Endodermal cell (in vitro differentiated cells): ENCODE measurements around the gene HDGFL1. TPM values are rescaled to one million over a fixed set of nuclear protein-coding genes. Genes with fewer than 3 reads are reported as not detected.

ENCODE experiments used
- DNase-seq: peaks from one replicate; pipeline ENCODE4 v3.0.0-alpha.2; 2017
- H3K27ac ChIP-seq: 2 replicates; pipeline ENCODE4 v1.5.1; 2013; ENCODE audit warnings: mild to moderate bottlenecking, low read depth, low read length, moderate library complexity
- H3K27me3 ChIP-seq: 2 replicates; pipeline ENCODE4 v1.6.1; 2013; ENCODE audit warnings: mild to moderate bottlenecking, low read length, moderate library complexity; ENCODE audit not compliant: insufficient read depth, control insufficient read depth, poor library complexity, severe bottlenecking
- H3K36me3 ChIP-seq: 2 replicates; pipeline ENCODE4 v1.7.0; 2013; ENCODE audit warnings: mild to moderate bottlenecking, low read length, moderate library complexity; ENCODE audit not compliant: control insufficient read depth, insufficient read depth
- H3K4me1 ChIP-seq: one replicate; pipeline ENCODE4 v1.7.0; 2013; ENCODE audit warnings: low read length; ENCODE audit not compliant: control insufficient read depth, insufficient read depth
- H3K4me3 ChIP-seq: 2 replicates; pipeline ENCODE4 v1.5.1; 2013; ENCODE audit warnings: mild to moderate bottlenecking, low read length, moderate library complexity
- H3K9ac ChIP-seq: 2 replicates; pipeline ENCODE4 v1.6.1; 2013; ENCODE audit warnings: mild to moderate bottlenecking, low read length, moderate library complexity; ENCODE audit not compliant: poor library complexity, severe bottlenecking; ENCODE audit errors: extremely low read depth
- H3K9me3 ChIP-seq: 2 replicates; pipeline ENCODE4 v1.6.1; 2013; ENCODE audit warnings: mild to moderate bottlenecking, low read length, moderate library complexity; ENCODE audit not compliant: control insufficient read depth
- H3K27ac Mint-ChIP-seq: 2 replicates; pipeline ENCODE4 v1.8.0; 2020; ENCODE audit warnings: mixed read lengths
- H3K27me3 Mint-ChIP-seq: 2 replicates; pipeline ENCODE4 v1.8.0; 2021; ENCODE audit warnings: mild to moderate bottlenecking, mixed read lengths; ENCODE audit not compliant: insufficient read depth
- H3K36me3 Mint-ChIP-seq: 2 replicates; pipeline ENCODE4 v1.8.0; 2020; ENCODE audit warnings: low read depth, mixed read lengths
- H3K4me1 Mint-ChIP-seq: 2 replicates; pipeline ENCODE4 v1.8.0; 2020; ENCODE audit warnings: mixed read lengths
- H3K4me3 Mint-ChIP-seq: 2 replicates; pipeline ENCODE4 v1.8.0; 2020; ENCODE audit warnings: mild to moderate bottlenecking, moderate library complexity, mixed read lengths
- H3K9me3 Mint-ChIP-seq: 2 replicates; pipeline ENCODE4 v1.8.0; 2020; ENCODE audit warnings: mild to moderate bottlenecking, mixed read lengths
- WGBS, 2 experiments: methylation state at CpG; one replicate each; pipeline versions ENCODE4 v1.1.5 to v1.1.7; 2013; ENCODE audit warnings: missing lambda C conversion rate in 2 of 2, mixed read lengths in 1 of 2; ENCODE audit not compliant: insufficient coverage in 1 of 2, insufficient read length in 1 of 2; 5-methylcytosine and 5-hydroxymethylcytosine counted together
- total RNA-seq, 2 donors: library from RNA; stranded (reverse); fragmentation: NEBNext Ultra II Directional in 1 of 2; extraction: Animal tissue kit (Norgen Biotek cat#: 25700) in 1 of 2; gene quantifications; 2 replicates in 1 of 2; 3 replicates in 1 of 2; pipeline ENCODE4 v1.2.1, GENCODE V29; 2021
- TF ChIP-seq, protein P1 (sequence below): fragments of 200-600 bp; sonication (generic); conservative IDR thresholded peaks from 2 replicates; pipeline ENCODE4 v1.5.0; 2021; ENCODE audit warnings: antibody characterized with exemption, mild to moderate bottlenecking

Gene HDGFL1
- total RNA-seq, 2 donors from 2014 or later: not detected

DNA sequence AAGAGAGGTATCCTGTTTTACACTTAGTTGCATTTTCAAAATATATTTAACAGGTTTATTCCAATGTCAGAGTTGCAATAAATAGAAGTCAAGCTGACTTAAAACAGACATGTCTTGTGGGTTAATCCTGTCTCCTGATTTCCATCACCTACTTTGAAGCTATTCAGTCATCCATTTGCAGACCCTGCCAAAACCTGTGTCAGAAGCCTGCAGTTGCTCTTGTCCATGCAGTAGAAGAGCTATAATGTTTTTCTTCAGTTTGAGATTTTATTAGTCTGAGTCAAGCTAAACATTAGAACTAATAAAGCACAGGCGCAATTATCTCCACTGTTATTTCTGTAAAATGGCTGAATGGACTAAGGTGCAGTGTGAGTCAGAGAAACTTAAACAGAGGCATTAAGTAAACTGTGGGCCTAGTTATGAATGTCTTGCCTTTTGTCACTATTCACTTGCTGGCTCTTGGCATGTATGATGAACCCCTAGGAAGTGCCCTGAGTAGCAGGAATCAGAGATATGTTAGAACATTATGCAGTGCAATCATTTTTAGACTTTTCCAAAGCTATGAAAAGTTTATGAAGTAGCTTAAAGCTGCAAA lies 11.0 kb upstream of the HDGFL1 start:
- TF ChIP-seq, protein P1, sequence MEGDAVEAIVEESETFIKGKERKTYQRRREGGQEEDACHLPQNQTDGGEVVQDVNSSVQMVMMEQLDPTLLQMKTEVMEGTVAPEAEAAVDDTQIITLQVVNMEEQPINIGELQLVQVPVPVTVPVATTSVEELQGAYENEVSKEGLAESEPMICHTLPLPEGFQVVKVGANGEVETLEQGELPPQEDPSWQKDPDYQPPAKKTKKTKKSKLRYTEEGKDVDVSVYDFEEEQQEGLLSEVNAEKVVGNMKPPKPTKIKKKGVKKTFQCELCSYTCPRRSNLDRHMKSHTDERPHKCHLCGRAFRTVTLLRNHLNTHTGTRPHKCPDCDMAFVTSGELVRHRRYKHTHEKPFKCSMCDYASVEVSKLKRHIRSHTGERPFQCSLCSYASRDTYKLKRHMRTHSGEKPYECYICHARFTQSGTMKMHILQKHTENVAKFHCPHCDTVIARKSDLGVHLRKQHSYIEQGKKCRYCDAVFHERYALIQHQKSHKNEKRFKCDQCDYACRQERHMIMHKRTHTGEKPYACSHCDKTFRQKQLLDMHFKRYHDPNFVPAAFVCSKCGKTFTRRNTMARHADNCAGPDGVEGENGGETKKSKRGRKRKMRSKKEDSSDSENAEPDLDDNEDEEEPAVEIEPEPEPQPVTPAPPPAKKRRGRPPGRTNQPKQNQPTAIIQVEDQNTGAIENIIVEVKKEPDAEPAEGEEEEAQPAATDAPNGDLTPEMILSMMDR: no peak
- no peaks in the 10 kb centered on the region for H3K36me3 ChIP-seq

DNA sequence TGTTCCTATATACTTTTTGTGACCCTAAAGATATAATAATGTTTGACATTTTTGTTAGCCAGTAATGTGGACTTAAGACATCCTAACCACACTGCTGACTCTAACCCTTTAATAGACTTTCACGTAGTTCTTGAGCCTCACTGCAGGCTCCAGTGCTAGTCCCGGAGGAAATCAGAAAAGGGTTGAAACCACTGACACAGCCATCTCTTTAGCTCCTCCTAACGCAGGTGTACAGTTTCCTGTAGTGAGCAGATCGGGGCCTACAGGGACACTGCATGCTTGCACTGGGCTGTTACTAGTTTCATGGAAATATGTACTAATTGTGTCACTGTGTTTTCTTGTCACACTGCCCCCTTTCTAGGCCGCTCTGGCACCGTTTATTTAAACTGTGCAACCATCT lies 512 bp upstream of the HDGFL1 start:
- Histone ChIP-seq H3K4me1 (no peaks in the 10 kb centered on the region), H3K36me3 (no peaks in the 10 kb centered on the region), H3K27me3 (no peaks in the 10 kb centered on the region), H3K9me3 (no peaks in the 10 kb centered on the region), H3K27ac (no peak overlapping the region), H3K4me3 (no peak overlapping the region), H3K9ac (no peak overlapping the region)
- Mint-ChIP-seq H3K27ac (no peak overlapping the region), H3K4me3 (no peak overlapping the region), H3K27me3 (no peaks in the 10 kb centered on the region), H3K36me3 (no peaks in the 10 kb centered on the region), H3K4me1 (no peaks in the 10 kb centered on the region), H3K9me3 (peaks cover 11% of the 10 kb centered on the region)
- no peak for DNase-seq
- 92 to 100% methylated on average over 3 to 6 of the region's 6 CpGs for WGBS, 2 experiments
- TF ChIP-seq, protein P1: no peak

More for the DNA sequence above, 11.0 kb upstream of the HDGFL1 start:
- WGBS, 2 experiments: 100% methylated on average over 1 of the region's 1 CpG
- H3K4me3 ChIP-seq: no peak overlapping the region
- no peak overlapping the region for H3K27ac Mint-ChIP-seq
- no peaks in the 10 kb centered on the region for H3K27me3 Mint-ChIP-seq
- H3K9me3 Mint-ChIP-seq: no peaks in the 10 kb centered on the region
- no peaks in the 10 kb centered on the region for H3K4me1 ChIP-seq
- H3K9ac ChIP-seq: no peak overlapping the region
- DNase-seq: no peak
- no peaks in the 10 kb centered on the region for H3K36me3 Mint-ChIP-seq
- H3K27ac ChIP-seq: no peak overlapping the region
- no peak overlapping the region for H3K4me3 Mint-ChIP-seq
- H3K27me3 ChIP-seq: no peaks in the 10 kb centered on the region
- H3K4me1 Mint-ChIP-seq: no peaks in the 10 kb centered on the region
- H3K9me3 ChIP-seq: no peaks in the 10 kb centered on the region

DNA sequence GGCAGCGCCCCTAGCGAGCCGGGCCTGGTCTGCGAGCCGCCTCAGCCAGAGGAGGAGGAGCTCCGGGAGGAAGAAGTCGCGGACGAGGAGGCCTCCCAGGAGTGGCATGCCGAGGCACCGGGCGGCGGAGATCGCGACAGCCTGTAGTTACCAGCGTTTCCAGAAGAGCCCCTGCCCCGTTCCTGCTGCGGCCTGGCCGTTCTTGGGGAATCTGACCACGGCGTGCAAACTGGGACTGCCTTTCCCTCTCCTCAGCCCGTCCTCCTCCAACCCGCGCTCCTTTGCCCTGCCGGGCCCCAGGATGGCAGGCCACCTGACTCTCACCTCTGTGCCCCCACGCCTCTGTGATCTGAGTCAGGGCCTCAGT lies 802 bp downstream of the HDGFL1 start:
- no peaks in the 10 kb centered on the region for H3K9me3 ChIP-seq
- no peaks in the 10 kb centered on the region for H3K27me3 Mint-ChIP-seq
- H3K4me3 ChIP-seq: no peak overlapping the region
- H3K36me3 Mint-ChIP-seq: no peaks in the 10 kb centered on the region
- H3K27ac ChIP-seq: no peak overlapping the region
- WGBS, 2 experiments: 91 to 97% methylated on average over 17 to 26 of the region's 26 CpGs
- H3K9me3 Mint-ChIP-seq: peaks cover 11% of the 10 kb centered on the region
- no peaks in the 10 kb centered on the region for H3K4me1 ChIP-seq
- no peak overlapping the region for H3K9ac ChIP-seq
- H3K27me3 ChIP-seq: no peaks in the 10 kb centered on the region
- TF ChIP-seq, protein P1: no peak
- H3K36me3 ChIP-seq: no peaks in the 10 kb centered on the region
- no peaks in the 10 kb centered on the region for H3K4me1 Mint-ChIP-seq
- H3K27ac Mint-ChIP-seq: no peak overlapping the region
- DNase-seq: no peak
- no peak overlapping the region for H3K4me3 Mint-ChIP-seq
